ENCODE measurements around the gene GPR37L1. TPM values are rescaled to one million over a fixed set of nuclear protein-coding genes. Genes with fewer than 3 reads are reported as not detected.

Gene GPR37L1, protein sequence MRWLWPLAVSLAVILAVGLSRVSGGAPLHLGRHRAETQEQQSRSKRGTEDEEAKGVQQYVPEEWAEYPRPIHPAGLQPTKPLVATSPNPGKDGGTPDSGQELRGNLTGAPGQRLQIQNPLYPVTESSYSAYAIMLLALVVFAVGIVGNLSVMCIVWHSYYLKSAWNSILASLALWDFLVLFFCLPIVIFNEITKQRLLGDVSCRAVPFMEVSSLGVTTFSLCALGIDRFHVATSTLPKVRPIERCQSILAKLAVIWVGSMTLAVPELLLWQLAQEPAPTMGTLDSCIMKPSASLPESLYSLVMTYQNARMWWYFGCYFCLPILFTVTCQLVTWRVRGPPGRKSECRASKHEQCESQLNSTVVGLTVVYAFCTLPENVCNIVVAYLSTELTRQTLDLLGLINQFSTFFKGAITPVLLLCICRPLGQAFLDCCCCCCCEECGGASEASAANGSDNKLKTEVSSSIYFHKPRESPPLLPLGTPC
- total RNA-seq: not detected in 2 replicates

DNA sequence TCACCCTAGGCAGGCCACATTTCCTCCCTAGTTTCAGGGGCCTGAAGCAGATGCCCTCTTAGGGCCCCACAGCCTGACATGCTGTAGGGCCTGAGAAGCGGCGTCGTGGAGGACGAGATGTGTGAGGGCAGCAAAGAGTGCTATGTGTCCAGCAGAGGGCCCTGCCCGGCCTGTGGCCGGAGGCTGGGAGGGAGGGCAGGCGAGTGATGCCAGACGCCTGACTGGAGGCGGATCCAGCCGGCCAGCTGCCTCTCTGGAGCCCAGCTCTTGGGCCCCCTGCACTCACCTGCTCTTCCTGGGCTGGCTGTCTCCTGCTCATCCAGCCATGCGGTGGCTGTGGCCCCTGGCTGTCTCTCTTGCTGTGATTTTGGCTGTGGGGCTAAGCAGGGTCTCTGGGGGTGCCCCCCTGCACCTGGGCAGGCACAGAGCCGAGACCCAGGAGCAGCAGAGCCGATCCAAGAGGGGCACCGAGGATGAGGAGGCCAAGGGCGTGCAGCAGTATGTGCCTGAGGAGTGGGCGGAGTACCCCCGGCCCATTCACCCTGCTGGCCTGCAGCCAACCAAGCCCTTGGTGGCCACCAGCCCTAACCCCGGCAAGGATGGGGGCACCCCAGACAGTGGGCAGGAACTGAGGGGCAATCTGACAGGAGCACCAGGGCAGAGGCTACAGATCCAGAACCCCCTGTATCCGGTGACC, at the start of gene GPR37L1:
Gene GPR37L1 (plus strand): TSS at position 279 of the 697 bp plus-strand sequence. CDS start 47 bp downstream, at position 326.

DNA sequence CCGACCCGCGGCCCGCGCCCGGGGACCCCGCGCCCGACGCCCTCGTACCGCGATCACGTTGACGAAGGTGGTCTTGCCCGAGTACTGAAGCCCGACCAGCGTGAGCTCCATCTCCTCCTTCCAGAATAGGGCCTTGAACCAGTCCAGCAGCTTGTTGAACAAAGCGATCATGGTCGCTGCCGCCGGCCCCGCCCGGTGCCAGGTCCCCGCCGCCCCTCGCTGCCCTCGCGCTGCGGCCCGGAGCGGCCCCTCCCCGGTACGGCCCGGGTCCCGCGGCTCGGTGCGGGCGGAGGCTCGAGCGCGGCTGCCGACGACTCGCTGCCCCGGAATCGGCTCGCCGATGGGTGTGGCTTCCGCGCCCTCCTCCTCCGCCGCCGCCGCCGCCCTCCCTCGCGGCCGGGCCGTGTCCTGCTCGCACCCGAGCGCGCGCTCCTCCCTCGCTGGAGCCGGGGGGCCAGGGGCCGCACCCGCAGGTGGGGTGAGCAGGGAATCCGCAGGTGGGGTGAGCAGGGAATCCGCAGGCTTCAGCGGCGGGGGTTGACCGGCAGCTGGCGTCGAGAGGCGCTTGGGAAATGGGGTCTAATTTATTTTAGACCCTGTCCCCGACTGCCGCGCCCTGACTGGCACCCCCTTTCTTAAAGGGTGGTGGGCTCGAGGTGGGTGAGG, 21.8 kb downstream of the GPR37L1 start, which contains the start of gene ARL8A:
Gene ARL8A (minus strand): TSS at position 336 of the 666 bp plus-strand sequence. CDS start 165 bp downstream, at position 171.

DNA sequence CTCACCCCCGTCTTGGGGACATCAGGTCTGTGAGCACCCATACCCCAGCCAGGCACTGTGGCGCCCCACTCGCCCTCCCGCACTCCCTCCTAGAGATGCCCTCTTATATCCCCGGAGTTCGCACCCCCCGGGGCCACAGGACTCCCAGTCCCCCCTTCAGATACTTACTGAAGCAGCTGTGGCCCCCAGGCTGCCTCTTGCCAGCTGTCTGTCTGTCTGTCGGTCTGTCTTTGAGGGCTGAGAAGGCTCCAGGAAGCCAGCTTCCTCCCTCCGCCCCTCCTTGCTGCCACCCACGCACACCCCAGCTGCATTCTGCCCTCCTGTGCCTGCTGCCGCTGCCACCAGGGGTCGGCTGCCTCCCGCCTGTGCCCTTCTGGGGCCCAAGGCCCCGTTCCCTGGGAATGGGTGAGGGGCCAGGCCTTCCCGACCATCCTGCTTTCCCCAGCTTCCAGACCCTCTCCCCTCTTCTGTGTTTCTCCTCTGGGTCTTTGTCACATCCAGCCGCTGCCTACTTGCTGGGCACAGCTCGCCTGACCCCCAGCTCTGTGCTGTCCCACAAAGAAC, 37.7 kb downstream of the GPR37L1 start, which contains the start of gene PTPN7:
Gene PTPN7 (minus strand): TSS at position 226 of the 564 bp plus-strand sequence. CDS start 1,200 bp downstream, outside the sequence.

Other genes starting within 250 kb of the GPR37L1 start
- gene SHISA4, start 234.0 kb upstream of the GPR37L1 start, total RNA-seq: 23.6 and 26.4 TPM in 2 replicates
- 2.2 and 2.4 TPM in 2 replicates for gene LMOD1, start 176.4 kb upstream of the GPR37L1 start, total RNA-seq
- 48.5 and 51.6 TPM in 2 replicates for gene TIMM17A, start 167.4 kb upstream of the GPR37L1 start, total RNA-seq
- gene RNPEP, start 140.3 kb upstream of the GPR37L1 start, total RNA-seq: 66.7 and 70.5 TPM in 2 replicates
- gene ELF3, start 112.3 kb upstream of the GPR37L1 start, total RNA-seq: under 0.01 and 0.17 TPM in 2 replicates
- gene ARL8A, start 21.8 kb downstream of the GPR37L1 start, total RNA-seq: 17.7 and 25.2 TPM in 2 replicates
- gene PTPN7, start 37.7 kb downstream of the GPR37L1 start, total RNA-seq: not detected in 2 replicates
- under 0.01 TPM in 1 of 2 replicates, not detected in the other for gene LGR6, start 70.9 kb downstream of the GPR37L1 start, total RNA-seq
- 129 and 133 TPM in 2 replicates for gene UBE2T, start 219.0 kb downstream of the GPR37L1 start, total RNA-seq
- 1.0 and 1.5 TPM in 2 replicates for gene PPP1R12B, start 225.8 kb downstream of the GPR37L1 start, total RNA-seq

Measured in bronchus fibroblast of lung (primary cell).